Right renal pelvis (tissue), 4 donors: ENCODE results near the gene ASPG. TPM values are rescaled to one million over a fixed set of nuclear protein-coding genes. Genes with fewer than 3 reads are reported as not detected.

Source experiments
- DNase-seq, 4 donors: peaks; one replicate each; pipeline ENCODE4 v3.0.0-alpha.2; 2013; ENCODE audit warnings: low read depth in 4 of 4, low spot score in 3 of 4, missing footprints in 1 of 4
- polyA plus RNA-seq, 4 donors: library from polyadenylated mRNA; unstranded; fragments of 120-200 nt; gene quantifications; one replicate each; pipeline ENCODE4 v1.2.1, GENCODE V29; 2013; ENCODE audit not compliant: insufficient read length in 4 of 4

ASPG gene
- polyA plus RNA-seq, 4 donors, result 12.3 to 20.2 (median 16.5) TPM

DNA sequence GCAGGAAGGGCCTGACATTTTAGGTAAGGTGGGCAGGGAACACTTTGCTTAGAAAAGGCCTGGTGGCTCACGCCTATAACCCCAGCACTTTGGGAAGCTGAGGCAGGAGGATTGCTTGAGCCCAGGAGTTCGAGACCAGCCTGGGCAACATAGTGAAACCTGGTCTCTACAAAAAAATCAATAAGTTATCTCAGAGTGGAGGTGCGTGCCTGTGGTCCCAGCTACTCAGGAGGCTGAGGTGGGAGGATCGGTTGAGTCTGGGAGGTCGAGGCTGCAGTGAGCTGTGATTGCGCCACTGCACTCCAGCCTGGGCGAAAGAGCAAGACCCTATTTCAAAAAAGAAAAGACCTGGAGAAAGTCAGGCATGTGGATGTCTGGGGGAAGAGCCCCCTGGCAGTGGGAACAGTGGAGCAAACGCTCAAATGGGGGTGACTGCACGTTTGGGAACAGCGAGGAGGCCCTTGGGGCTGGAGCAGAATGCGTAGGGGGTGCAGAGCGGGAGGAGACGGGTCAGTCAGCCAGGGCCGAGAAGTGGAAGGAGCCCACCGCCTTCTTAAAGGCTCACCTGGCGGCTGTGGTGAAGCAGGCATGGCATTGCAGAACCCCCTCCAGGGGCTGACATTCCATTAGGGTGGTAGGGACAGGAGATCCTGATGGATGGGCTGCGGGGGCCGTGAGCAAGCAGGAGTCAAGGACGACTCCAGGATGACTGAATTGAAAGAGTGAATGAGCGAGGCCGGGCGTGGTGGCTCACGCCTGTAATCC lies 46.6 kb downstream of the ASPG start:
- no peak for DNase-seq

DNA sequence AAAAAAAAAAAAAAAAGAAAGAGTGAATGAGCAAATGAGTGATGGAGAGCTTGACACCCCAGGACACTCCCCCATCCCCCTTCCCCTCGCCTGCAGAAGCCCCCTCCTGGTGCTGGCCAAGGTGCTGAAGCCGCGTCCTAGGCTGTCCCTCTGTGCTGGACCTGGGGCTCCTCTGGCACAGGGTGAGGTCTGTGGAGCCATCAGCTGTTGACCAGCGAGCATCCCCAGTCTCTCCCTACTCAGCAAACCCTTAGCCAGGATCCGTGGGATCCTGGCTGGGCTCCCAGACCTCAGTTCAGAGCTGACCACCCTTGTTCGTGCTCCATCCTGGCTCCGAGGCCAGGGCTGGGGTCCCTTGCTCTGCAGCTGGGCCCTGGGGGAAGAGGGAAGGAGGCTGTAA lies 47.5 kb downstream of the ASPG start:
- no peak for DNase-seq

DNA sequence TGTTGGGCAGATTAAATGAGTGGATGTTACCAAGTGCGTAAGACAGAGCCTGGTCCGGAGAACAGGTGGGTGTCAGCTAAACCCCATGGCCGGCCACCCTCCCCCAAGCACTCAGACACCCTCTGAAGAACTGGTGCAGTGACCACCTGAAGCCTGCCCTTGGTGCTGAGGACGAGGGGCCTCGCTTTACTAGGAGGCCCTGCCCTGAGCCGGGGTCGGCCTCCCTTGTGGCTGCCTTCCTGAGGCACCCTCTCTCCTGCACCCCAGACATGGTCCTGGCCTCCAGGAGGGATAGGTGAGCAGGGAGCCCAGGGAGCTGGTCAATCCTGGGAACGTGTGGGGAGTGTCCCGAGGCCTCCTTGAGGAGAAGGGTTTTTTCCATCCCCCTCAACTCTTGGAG lies 48.0 kb downstream of the ASPG start:
- DNase-seq, result no peak

DNA sequence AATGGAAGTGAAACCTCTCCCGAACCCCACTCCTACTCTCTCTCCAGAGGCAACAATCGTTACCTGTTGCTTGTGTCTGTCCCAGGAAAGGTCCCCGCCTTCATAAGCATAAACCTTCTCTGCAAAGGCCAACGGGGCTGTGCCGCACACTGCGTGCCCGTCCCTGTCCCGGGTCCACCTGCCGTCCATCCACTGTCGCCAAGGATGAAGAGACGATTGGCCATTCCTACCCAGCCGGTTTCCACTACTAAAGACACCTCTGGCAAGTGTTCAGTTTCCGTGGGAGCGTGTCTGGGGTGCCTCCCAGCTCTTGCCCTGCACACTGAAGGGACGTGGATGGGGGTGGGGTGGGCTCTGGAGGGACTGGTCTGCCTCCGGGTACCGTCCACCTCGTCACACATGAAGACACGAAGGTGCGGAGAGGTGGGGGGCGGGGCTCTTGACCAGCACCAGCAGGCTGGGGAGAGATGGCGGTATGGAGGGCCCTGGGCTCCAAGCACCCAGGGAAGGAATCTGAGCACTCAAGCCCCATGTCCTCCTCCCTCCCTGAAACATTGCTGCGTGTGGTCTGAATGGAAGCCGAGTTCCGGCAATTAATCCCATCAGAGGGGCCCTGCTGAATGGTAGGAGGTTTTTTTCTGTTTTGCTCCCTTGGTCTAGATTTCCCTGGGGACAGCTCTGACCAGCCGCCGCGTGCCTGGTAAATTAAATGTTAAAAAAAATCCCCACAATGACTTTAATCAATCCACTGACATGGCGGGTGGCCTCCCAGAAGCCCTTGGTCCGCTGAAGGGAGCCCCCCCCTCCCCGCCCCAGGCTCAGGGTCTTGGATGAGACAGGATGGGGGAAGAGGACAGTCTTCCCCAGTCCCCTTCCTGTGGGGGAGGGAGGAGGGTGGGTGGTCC lies 48.8 kb downstream of the ASPG start:
- DNase-seq, result no peak

DNA sequence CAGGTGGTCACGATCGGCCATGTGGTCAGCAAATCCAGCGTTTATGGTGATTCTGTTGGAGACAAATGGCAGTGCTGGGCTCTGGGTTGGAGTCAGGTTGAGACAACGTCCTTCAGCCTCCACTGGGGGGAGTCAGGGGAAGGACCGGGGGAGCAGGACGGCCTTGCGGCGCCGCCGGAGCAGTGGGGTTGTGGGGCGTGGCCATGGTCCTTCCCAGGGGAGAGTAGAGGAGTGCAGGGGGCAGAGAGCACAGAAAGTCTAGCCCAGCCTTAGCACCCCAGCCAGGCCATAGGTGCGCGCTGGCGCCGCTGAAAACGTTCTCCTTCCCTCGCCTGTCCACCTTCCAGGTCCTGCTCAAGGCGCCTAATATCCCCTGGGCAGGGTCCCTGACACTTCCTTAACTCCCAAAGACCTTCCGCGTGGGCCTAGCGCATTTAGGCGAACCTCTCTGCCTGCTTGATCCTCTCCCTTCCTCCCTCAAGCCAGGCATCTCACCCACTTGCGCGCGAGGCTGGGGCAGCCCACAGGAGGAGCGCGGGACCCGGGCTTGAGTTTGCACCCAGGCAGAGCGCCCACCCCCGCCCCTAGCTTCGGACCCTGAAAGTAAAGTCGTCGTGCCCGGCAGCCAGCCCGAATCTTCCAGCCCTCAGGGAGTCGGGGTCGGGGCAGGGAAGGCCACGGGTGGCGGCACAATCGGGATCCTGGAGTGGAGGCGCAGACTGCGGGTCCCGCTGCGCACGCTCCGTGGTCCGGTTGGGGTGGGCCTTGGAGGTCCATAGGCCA lies 49.8 kb downstream of the ASPG start:
- no peak for DNase-seq

GRCh38 chr14:104135904-104136471 lies 50.5 kb downstream of the ASPG start:
- DNase-seq, result no peak

- no peak for DNase-seq
Observed at GRCh38 chr14:104136472-104137296, 51.2 kb downstream of the ASPG start.

- DNase-seq, result no peak
Observed at GRCh38 chr14:104137297-104138097, 52.0 kb downstream of the ASPG start.

DNA sequence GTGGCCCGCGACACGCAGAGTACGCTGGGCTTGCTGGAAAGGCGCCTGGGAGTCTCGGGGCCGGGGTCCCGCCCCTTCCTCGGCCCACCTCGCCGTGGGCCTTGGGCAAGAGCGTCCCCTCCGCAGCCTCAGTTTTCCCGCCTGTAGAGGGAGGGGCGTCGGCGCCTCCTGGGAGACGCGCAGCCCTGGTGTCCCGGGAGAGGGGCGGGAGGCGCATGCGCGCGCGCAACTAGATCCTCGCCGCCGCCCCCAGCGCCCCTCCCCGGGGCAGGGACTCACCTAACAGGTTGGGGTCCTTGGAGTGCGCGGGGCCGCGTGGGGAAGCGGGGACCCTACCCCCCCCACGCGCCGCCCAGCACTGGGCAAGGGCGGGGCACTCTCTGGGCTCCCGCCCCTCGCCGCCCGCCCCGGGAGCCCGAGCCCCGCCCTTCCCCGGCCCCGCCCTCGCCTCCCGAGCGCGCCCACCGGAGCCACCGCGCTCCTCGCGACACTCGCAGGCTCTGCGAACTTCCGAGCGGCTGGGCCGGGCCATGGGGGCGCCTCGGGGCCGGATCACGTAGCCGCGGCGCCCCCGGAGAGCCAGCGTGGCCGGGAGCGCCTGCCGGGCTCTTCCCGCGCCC lies 52.7 kb downstream of the ASPG start, which contains the start of gene KIF26A:
Gene KIF26A (plus strand): TSS at position 490 of the 620 bp plus-strand sequence. CDS start 136 bp downstream, outside the sequence.
- DNase-seq, result no peak

GRCh38 chr14:104138718-104139459 lies 53.4 kb downstream of the ASPG start:
- no peak for DNase-seq

GRCh38 chr14:104139460-104140212 lies 54.1 kb downstream of the ASPG start:
- no peak for DNase-seq

GRCh38 chr14:104140213-104140462 lies 54.6 kb downstream of the ASPG start:
- DNase-seq, result no peak

DNA sequence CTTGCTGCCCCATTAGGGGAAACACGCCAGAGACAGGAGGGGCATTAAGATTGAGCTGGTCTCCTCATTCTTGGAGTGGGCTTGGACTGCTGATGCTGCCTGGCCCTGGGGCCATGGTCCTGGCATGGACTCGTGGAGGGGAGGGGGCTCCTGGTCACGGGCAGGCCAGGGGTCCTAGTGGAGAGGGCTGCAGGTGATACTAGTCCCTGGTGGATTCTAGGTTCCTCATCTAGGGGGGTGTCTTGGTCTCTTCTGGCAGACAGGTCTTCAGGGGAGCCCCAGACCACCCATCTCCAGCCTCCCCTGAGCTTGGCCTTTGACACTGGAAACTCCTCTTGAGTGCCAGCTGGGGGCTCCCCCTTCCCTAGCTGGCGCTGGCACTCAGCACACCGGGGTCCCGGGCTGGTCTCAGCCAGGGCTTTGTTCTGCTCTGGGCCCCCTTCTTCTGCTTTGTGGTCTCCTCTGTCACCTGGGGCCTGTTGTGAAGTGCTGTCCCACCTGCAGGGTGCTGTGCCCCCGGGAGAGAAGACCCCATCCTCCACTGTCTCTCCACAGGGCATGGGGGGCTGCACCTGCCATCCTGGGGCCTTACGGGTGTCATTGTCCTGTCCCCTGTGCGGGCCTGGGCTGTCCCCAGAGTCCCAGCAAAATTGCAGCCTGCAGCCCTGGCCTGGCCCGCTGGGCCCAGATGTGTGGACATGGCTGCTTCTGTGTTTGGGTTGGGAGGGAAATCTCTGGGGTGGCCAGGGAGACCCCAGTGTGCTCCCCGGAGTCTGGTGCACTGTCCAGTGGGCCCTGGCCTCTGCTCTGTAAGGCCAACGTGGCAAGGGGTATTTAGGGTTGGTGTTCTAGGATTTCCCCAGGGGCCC lies 55.2 kb downstream of the ASPG start:
- DNase-seq, result no peak

DNA sequence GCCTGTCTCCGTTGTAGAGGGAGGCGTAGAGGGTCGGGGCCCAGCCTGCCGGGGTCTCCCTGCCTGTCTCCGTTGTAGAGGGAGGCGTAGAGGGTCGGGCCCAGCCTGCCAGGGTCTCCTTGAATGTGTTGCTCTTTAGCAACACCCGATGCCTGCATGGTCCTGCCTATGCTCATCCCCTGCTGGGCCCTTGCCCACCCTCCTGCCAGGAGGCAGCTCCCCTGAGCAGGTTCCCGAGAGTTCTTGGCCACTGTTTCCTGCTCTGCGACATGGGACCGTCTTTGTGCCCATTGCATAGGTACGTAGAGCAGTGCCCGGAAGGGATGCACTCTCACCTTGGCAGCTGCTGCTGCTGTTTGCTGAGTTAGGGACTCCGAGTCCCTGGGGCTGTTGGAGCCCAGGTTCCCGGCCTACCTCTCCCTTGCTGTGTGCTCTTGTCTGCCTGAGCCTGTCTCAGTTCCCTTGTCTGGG lies 56.2 kb downstream of the ASPG start:
- no peak for DNase-seq

DNA sequence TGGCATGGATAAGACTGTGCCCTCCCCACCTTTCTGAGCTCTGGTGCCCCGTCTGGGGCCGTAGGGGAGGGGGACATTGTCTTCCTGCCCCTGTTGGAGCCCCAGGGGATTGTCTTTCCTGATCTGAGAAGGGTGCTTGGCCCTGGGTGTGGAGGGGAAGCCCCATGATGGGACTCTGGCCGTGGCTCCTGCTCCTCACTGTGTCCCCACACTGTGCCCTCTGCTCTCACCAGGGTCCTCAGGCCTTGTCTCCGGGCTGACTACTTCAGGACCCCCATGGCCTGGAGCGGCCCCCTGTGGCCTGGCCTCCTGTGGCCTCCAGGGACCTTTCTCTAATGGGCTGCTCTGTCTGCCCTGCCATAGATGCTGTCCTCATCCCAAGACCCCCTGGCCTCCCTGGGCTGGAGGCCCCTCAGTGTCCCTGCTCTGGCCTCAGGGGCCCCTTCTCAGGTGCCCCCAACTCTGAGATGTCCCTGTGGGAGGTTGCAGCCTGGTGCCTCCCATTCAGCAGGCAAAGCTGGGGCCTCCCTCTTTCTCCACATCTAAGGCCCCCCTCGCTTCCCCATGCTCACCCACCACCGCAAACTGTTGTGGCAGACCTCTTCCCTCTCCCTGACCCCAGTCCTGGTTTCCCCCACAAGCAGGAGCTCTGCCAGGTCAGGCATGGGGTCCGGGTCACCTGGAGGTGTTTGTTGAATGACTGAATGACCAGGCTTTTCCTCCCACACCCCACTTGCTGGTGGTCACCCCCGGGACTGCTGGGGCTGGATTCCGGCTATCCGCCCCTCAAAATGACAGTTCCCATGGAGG lies 56.8 kb downstream of the ASPG start:
- no peak for DNase-seq
